G401.6 (cell line): Measurements from ENCODE around the gene GHRHR.

Experiments used
- FAIRE-seq: peaks from 2 replicates; lab custom pipeline; 2012; peaks lifted over from hg19 to GRCh38; lab: Jason Lieb, UNC

Gene GHRHR

GRCh38 chr7:30928254-30928872, 35.4 kb upstream of the GHRHR start:
- no peak for FAIRE-seq

GRCh38 chr7:30929686-30930085, 34.1 kb upstream of the GHRHR start:
- no peak for FAIRE-seq

GRCh38 chr7:30930621-30931020, 33.1 kb upstream of the GHRHR start:
- FAIRE-seq: no peak

- FAIRE-seq: no peak
Observed at GRCh38 chr7:30931161-30931928, 32.4 kb upstream of the GHRHR start.

GRCh38 chr7:30931929-30932540, 31.7 kb upstream of the GHRHR start:
- no peak for FAIRE-seq

GRCh38 chr7:30932562-30932961, 31.2 kb upstream of the GHRHR start:
- no peak for FAIRE-seq

GRCh38 chr7:30933124-30933974, 30.4 kb upstream of the GHRHR start:
- FAIRE-seq: no peak

GRCh38 chr7:30934225-30934624, 29.5 kb upstream of the GHRHR start:
- FAIRE-seq: no peak

GRCh38 chr7:30934732-30935568, 28.8 kb upstream of the GHRHR start:
- no peak for FAIRE-seq

- no peak for FAIRE-seq
Observed at GRCh38 chr7:30935569-30935877, 28.2 kb upstream of the GHRHR start.

GRCh38 chr7:30936650-30937245, 27.0 kb upstream of the GHRHR start:
- no peak for FAIRE-seq

- FAIRE-seq: no peak
Observed at GRCh38 chr7:30937416-30937815, 26.3 kb upstream of the GHRHR start.

- FAIRE-seq: peak; percentile 86
Observed at GRCh38 chr7:30938435-30939316, 25.1 kb upstream of the GHRHR start.

GRCh38 chr7:30941582-30942323, 22.0 kb upstream of the GHRHR start:
- no peak for FAIRE-seq

GRCh38 chr7:30950197-30950596, 13.6 kb upstream of the GHRHR start:
- no peak for FAIRE-seq

- FAIRE-seq: no peak
Observed at GRCh38 chr7:30954914-30955313, 8.8 kb upstream of the GHRHR start.

GRCh38 chr7:30956704-30957103, 7.0 kb upstream of the GHRHR start:
- no peak for FAIRE-seq

- no peak for FAIRE-seq
Observed at GRCh38 chr7:30965372-30965771, 1.6 kb downstream of the GHRHR start.

GRCh38 chr7:30965883-30966282, 2.1 kb downstream of the GHRHR start:
- no peak for FAIRE-seq

- FAIRE-seq: no peak
Observed at GRCh38 chr7:30968294-30968693, 4.5 kb downstream of the GHRHR start.
